Calu3 (cell line): ENCODE measurements around the gene CHST6. TPM values are rescaled to one million over a fixed set of nuclear protein-coding genes. Genes with fewer than 3 reads are reported as not detected.

Source experiments
- BruUV-seq: library from RNA; stranded (reverse); fragments of 400-500 nt; replicated peaks from 2 replicates; lab custom pipeline; 2021; lab: Mats Ljungman, UMichigan
- CTCF ChIA-PET: fragments of 300-600 bp; sonication (Branson Sonifier 250); formaldehyde crosslinking; loops from one replicate; lab custom pipeline; 2022; ENCODE audit warnings: antibody characterized with exemption; lab: Charles Lee
- DNase-seq: peaks from one replicate; pipeline ENCODE4 v3.0.0; 2022
- H3K27ac Mint-ChIP-seq: one replicate; pipeline ENCODE4 v1.8.0; 2022; ENCODE audit warnings: mixed read lengths; ENCODE audit not compliant: unreplicated experiment
- H3K27me3 Mint-ChIP-seq: one replicate; pipeline ENCODE4 v1.8.0; 2022; ENCODE audit warnings: mixed read lengths; ENCODE audit not compliant: unreplicated experiment
- H3K36me3 Mint-ChIP-seq: one replicate; pipeline ENCODE4 v1.8.0; 2022; ENCODE audit warnings: mild to moderate bottlenecking, moderate library complexity, mixed read lengths; ENCODE audit not compliant: insufficient read depth, unreplicated experiment
- H3K4me1 Mint-ChIP-seq: one replicate; pipeline ENCODE4 v1.8.0; 2022; ENCODE audit warnings: mild to moderate bottlenecking, low read depth, mixed read lengths; ENCODE audit not compliant: unreplicated experiment
- H3K4me3 Mint-ChIP-seq: one replicate; pipeline ENCODE4 v1.8.0; 2022; ENCODE audit warnings: mild to moderate bottlenecking, low read depth, moderate library complexity, mixed read lengths; ENCODE audit not compliant: unreplicated experiment
- H3K9me3 Mint-ChIP-seq: one replicate; pipeline ENCODE4 v1.8.0; 2022; ENCODE audit warnings: low read depth, mixed read lengths; ENCODE audit not compliant: unreplicated experiment
- intact Hi-C: fragments of 100-400 bp; cut with micrococcal nuclease; formaldehyde crosslinking; loops from one replicate; pipeline ENCODE4 v1.10.0; 2022; ENCODE audit not compliant: unreplicated experiment
- total RNA-seq: library from RNA; stranded (reverse); gene quantifications from 2 replicates; pipeline ENCODE4 v1.2.3, GENCODE V29; 2022
- TF ChIP-seq, protein P1 (sequence below): fragments of 200-600 bp; IDR thresholded peaks from one replicate; pipeline ENCODE4 v1.8.0; 2022; ENCODE audit warnings: antibody characterized with exemption; ENCODE audit not compliant: unreplicated experiment

Gene CHST6
- total RNA-seq, 1 experiment from 2014 or later, result 4.3 TPM

- DNase-seq, result no peak
- H3K4me1 Mint-ChIP-seq, result no peaks in the 10 kb centered on the region
- no peaks in the 10 kb centered on the region for H3K9me3 Mint-ChIP-seq
- H3K4me3 Mint-ChIP-seq, result no peak within 1 kb of the TSS
- CTCF ChIA-PET, result no interaction called here
- TF ChIP-seq, protein P1, sequence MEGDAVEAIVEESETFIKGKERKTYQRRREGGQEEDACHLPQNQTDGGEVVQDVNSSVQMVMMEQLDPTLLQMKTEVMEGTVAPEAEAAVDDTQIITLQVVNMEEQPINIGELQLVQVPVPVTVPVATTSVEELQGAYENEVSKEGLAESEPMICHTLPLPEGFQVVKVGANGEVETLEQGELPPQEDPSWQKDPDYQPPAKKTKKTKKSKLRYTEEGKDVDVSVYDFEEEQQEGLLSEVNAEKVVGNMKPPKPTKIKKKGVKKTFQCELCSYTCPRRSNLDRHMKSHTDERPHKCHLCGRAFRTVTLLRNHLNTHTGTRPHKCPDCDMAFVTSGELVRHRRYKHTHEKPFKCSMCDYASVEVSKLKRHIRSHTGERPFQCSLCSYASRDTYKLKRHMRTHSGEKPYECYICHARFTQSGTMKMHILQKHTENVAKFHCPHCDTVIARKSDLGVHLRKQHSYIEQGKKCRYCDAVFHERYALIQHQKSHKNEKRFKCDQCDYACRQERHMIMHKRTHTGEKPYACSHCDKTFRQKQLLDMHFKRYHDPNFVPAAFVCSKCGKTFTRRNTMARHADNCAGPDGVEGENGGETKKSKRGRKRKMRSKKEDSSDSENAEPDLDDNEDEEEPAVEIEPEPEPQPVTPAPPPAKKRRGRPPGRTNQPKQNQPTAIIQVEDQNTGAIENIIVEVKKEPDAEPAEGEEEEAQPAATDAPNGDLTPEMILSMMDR, result no peak
- H3K27ac Mint-ChIP-seq, result no peak within 1 kb of the TSS
- no TSS peak for BruUV-seq
- intact Hi-C loops, result no loop called here
- H3K36me3 Mint-ChIP-seq, result peaks cover 5% of the 10 kb centered on the region
- H3K27me3 Mint-ChIP-seq, result no peaks in the 10 kb centered on the region
Observed at GRCh38 chr16:75535901-75536300, 40.7 kb upstream of the CHST6 start, which contains the start of gene CHST5. TSS of gene CHST5 (minus strand) at chr16:75536108. CDS start at chr16:75530384, 5,724 bp downstream.

DNA sequence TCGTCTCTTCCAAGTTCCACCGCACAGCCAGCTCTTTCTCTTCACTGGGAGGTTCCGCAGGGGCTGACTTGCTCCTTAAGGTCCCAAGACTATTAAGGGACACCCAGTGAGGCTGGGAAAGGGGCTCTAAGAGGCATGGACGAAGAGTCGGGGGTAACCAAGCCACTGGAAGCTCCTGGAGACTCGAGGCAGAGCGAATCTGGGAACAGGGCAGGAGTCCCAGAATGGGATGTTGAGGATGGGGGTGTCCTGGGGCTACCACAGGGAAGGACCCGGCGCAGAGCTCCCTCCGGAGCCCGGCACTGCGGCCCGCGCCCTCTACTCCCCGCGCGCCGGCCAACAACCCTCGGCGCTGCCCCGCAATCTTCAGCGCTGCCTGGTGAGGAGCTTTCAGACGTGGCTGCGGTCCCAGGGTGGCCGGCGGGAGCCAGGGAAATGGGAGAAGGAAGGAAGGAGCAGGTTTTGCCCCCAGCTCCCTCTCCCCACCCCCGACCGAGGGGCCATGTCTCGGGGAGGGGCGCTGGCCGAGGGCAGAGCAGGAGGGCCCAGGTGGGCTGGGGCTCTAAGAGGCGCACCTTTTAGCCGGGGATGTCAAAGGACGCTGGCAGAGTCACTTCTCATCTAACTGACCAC is 40.1 kb upstream of the CHST6 start:
- CTCF ChIA-PET, result no interaction called here
- intact Hi-C loops, result no loop called here

DNA sequence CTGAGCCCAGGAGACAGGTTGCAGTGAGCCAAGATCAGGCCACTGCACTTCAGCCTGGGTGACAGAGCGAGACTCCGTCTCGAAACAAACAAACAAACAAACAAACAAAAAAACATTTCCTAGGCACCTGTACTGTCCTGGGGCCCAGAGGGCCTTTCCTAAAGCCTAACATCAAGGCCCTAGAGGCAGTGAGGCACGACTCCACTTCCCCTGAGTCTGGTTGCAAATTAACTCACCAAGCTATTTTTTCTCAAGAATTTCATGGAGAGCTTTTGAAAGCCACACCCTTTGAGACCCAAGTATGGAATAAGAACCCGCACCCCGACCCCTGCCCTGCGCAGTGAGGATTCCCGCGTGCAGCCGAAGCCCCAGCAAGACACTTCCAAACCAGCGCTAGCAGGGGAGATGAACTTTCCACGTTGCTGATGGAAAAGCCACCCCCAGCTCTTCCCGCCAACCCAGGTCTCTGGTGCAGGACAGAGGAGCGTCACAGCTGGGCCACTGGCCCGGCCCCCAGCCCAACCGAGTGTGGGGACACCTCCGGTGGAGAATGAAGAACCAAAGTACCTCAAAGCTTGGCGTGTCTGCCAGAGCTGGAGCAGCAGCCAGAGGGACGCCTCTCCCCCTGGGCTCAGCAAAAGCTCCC is 39.4 kb upstream of the CHST6 start:
- TF ChIP-seq, protein P1, result no peak
- no TSS peak for BruUV-seq
- intact Hi-C loops, result no loop called here
- Mint-ChIP-seq H3K9me3 (no peaks in the 10 kb centered on the region), H3K36me3 (peaks cover 5% of the 10 kb centered on the region), H3K27me3 (no peaks in the 10 kb centered on the region), H3K27ac (no peak overlapping the region), H3K4me1 (no peaks in the 10 kb centered on the region), H3K4me3 (no peak overlapping the region)
- no peak for DNase-seq
- CTCF ChIA-PET, result interaction anchor here (0.6 kb wide), 1 partner anchor 542 kb away, joined by 3 read pairs; no protein-coding TSS in a partner anchor

More for the DNA sequence above, 40.1 kb upstream of the CHST6 start:
- Mint-ChIP-seq H3K36me3 (peaks cover 5% of the 10 kb centered on the region), H3K27ac (no peak overlapping the region), H3K27me3 (no peaks in the 10 kb centered on the region), H3K4me3 (no peak overlapping the region), H3K4me1 (no peaks in the 10 kb centered on the region), H3K9me3 (no peaks in the 10 kb centered on the region)
- TF ChIP-seq, protein P1, result no peak
- no TSS peak for BruUV-seq
- no peak for DNase-seq

DNA sequence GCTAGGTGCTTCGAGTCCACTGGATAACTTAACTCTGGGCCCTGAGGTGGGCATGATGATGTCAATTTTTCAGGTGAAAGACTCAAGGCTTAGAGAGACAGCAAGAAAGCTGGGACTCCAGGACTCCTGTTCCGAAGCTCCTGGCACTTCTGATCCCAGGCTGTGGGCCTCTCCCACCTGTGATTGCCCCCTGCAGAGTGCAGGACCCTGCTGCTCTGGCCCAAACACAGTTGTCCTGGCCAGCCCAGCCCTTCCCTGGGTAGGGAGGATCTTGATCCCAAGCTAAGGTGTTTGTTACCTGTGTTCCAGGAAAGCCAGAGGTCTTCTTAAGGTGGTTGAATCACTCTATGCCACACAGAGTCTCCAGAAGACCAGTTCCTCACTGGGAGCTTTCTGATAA is 37.5 kb upstream of the CHST6 start:
- Mint-ChIP-seq H3K27ac (no peak overlapping the region), H3K27me3 (no peaks in the 10 kb centered on the region), H3K9me3 (no peaks in the 10 kb centered on the region), H3K4me1 (no peaks in the 10 kb centered on the region), H3K36me3 (peaks cover 5% of the 10 kb centered on the region), H3K4me3 (no peak overlapping the region)
- intact Hi-C loops, result no loop called here
- TF ChIP-seq, protein P1, result no peak
- CTCF ChIA-PET, result no interaction called here
- BruUV-seq, result no TSS peak
- no peak for DNase-seq
